K562 (cell line): ENCODE measurements around the gene TCEAL8. TPM values are rescaled to one million over a fixed set of nuclear protein-coding genes. Genes with fewer than 3 reads are reported as not detected.

ENCODE experiments used
- ATF1 ChIP-seq, 2 experiments: fragments of 450-650 bp in 1 of 2; IDR thresholded peaks; 2 replicates each; pipeline ENCODE4 v1.6.1; 2016; ENCODE audit warnings: missing compliant biosample characterization in 1 of 2, missing genetic modification characterization in 1 of 2
- CAMTA2 ChIP-seq: fragments of 250-450 bp; sonication (Bioruptor Pico); conservative IDR thresholded peaks from 2 replicates; pipeline ENCODE4 v1.5.1; 2022
- CC2D1A ChIP-seq: fragments of 450-650 bp; IDR thresholded peaks from 2 replicates; pipeline ENCODE4 v1.6.1; 2017; ENCODE audit warnings: mild to moderate bottlenecking
- EP300 ChIP-seq: IDR thresholded peaks from 2 replicates; pipeline ENCODE4 v1.6.1; 2012; ENCODE audit warnings: low read length, improper control_type of control experiment
- GABPB2 ChIP-seq: fragments of 250-450 bp; sonication (Bioruptor Pico); conservative IDR thresholded peaks from 2 replicates; pipeline ENCODE4 v1.5.1; 2021; ENCODE audit warnings: mild to moderate bottlenecking
- HDAC8 ChIP-seq: fragments of 450-650 bp; IDR thresholded peaks from 2 replicates; pipeline ENCODE4 v1.6.1; 2016; ENCODE audit warnings: mild to moderate bottlenecking, missing genetic modification characterization, moderate library complexity, missing compliant biosample characterization
- HIVEP1 ChIP-seq: fragments of 250-450 bp; sonication (Bioruptor Pico); IDR thresholded peaks from 2 replicates; pipeline ENCODE4 v1.4.0; 2020; ENCODE audit warnings: mild to moderate bottlenecking
- ID3 ChIP-seq, 2 experiments: fragments of 250-450 bp in 1 of 2; fragments of 450-650 bp in 1 of 2; sonication (Bioruptor Pico) in 1 of 2; IDR thresholded peaks; 2 replicates each; pipeline versions ENCODE4 v1.6.1 to v1.8.0; 2016 to 2021; ENCODE audit warnings: mild to moderate bottlenecking in 2 of 2, moderate library complexity in 2 of 2, missing compliant biosample characterization in 1 of 2, missing genetic modification characterization in 1 of 2
- ILF3 ChIP-seq: fragments of 450-650 bp; IDR thresholded peaks from 2 replicates; pipeline ENCODE4 v1.6.1; 2018; ENCODE audit warnings: antibody characterized with exemption, mild to moderate bottlenecking, moderate library complexity, borderline replicate concordance
- JUND ChIP-seq, 2 experiments: IDR thresholded peaks; 2 replicates in 1 of 2; 3 replicates in 1 of 2; pipeline ENCODE4 v1.6.1; 2011; ENCODE audit warnings: borderline replicate concordance in 2 of 2, low read depth in 2 of 2, low read length in 2 of 2, improper control_type of control experiment in 1 of 2, missing biosample characterization in 1 of 2, missing genetic modification characterization in 1 of 2, missing genetic modification reagents in 1 of 2
- SMARCE1 ChIP-seq: fragments of 450-650 bp; IDR thresholded peaks from 2 replicates; pipeline ENCODE4 v1.7.1; 2016; ENCODE audit warnings: mild to moderate bottlenecking
- TGIF2 ChIP-seq: sonication (generic); formaldehyde crosslinking; IDR thresholded peaks from 2 replicates; pipeline ENCODE4 v1.8.1; 2022; ENCODE audit warnings: mild to moderate bottlenecking, missing genetic modification reagents, moderate library complexity
- ZNF407 ChIP-seq: fragments of 450-650 bp; IDR thresholded peaks from 2 replicates; pipeline ENCODE4 v1.6.1; 2016; ENCODE audit warnings: low read depth
- ZNF431 ChIP-seq: sonication (generic); formaldehyde crosslinking; IDR thresholded peaks from 2 replicates; pipeline ENCODE4 v1.8.0; 2022; ENCODE audit warnings: mild to moderate bottlenecking, missing genetic modification reagents
- ZNF592 ChIP-seq: fragments of 450-650 bp; IDR thresholded peaks from 2 replicates; pipeline ENCODE4 v1.6.1; 2017; ENCODE audit warnings: antibody characterized with exemption, mild to moderate bottlenecking
- polyA plus RNA-seq, 8 experiments: library from polyadenylated mRNA; depleted of rRNA in 4 of 8; stranded (reverse) in 5 of 8; unstranded in 3 of 8; fragments of >200 nt; fragmentation: Nextera tagmentation in 2 of 8; fragmentation: Illumina TruSeq in 1 of 8; extraction: Ambion mirVana in 2 of 8; extraction: Trizol in 1 of 8; gene quantifications; 2 replicates each; pipeline versions ENCODE4 v1.2.1 to v1.2.3, GENCODE V29; 2011 to 2014; ENCODE audit warnings: inconsistent platforms in 1 of 8, missing spikeins in 1 of 8
- total RNA-seq, 7 experiments: library from RNA; depleted of rRNA in 6 of 7; stranded (reverse); fragments of >200 nt in 6 of 7; fragmentation: Illumina TruSeq in 2 of 7; extraction: Trizol in 2 of 7; gene quantifications; 2 replicates each; pipeline versions ENCODE4 v1.2.1 to v1.2.3, GENCODE V29; 2011 to 2021; ENCODE audit warnings: low replicate concordance in 1 of 7

The TCEAL8 gene
- total and polyA plus RNA-seq, 9 of the 15 experiments (the other 6 are each of a cell fraction or from before 2014, with no cell fraction given) = 49.0 to 178 (median 101) TPM

- TF ChIP-seq ZNF407 = no peak
- no peak for TF ChIP-seq ID3 (CRISPR knock-in tag; IDR thresholded peaks at IDR 0.05)
- no peak for TF ChIP-seq ID3 (tag; IDR thresholded peaks at IDR 0.05)
- no peak for TF ChIP-seq GABPB2 (CRISPR knock-in tag)
- TF ChIP-seq SMARCE1 = no peak
- no peak for TF ChIP-seq HIVEP1 (CRISPR knock-in tag)
- TF ChIP-seq HDAC8 = no peak
- no peak for TF ChIP-seq JUND (IDR thresholded peaks at IDR 0.05; ENCODE audit: borderline replicate concordance, low read depth, low read length)
- no peak for TF ChIP-seq JUND (tag; IDR thresholded peaks at IDR 0.05; ENCODE audit: borderline replicate concordance, low read depth, low read length)
- TF ChIP-seq CC2D1A = peak; percentile 40; the same call in 1 of the 2 replicates
- no peak for TF ChIP-seq CAMTA2 (CRISPR knock-in tag)
- TF ChIP-seq ZNF592 = 0 out of 2 replicates have a peak, but pooled peaks have one; percentile 31
- no peak for TF ChIP-seq ATF1 (CRISPR knock-in tag; IDR thresholded peaks at IDR 0.05)
- no peak for TF ChIP-seq ATF1 (tag; IDR thresholded peaks at IDR 0.05)
- TF ChIP-seq ILF3 = no peak
- no peak for TF ChIP-seq EP300
- TF ChIP-seq TGIF2 (CRISPR knock-in tag) = no peak
- no peak for TF ChIP-seq ZNF431 (CRISPR knock-in tag)
These were observed 43.8 kb downstream of the TCEAL8 start (continued) for GRCh38 chrX:103211012-103211715.
